GM13976 (cell line): Measurements from ENCODE around the gene FAM168A.

Experiments used
- DNase-seq: peaks from one replicate; pipeline ENCODE4 v3.0.0; 2012; ENCODE audit warnings: low spot score
- in situ Hi-C: fragments of 300-500 bp; cut with MboI; formaldehyde crosslinking; loops from one replicate; pipeline ENCODE4 v1.12.0; 2022; ENCODE audit warnings: low sequenced_read_pairs, mixed read lengths, inconsistent platforms; ENCODE audit not compliant: unreplicated experiment
- TF ChIP-seq, protein P1 (sequence below): IDR thresholded peaks from 2 replicates; pipeline ENCODE4 v1.5.1; 2012; ENCODE audit warnings: borderline replicate concordance, mild to moderate bottlenecking; ENCODE audit not compliant: insufficient read depth; ENCODE audit errors: extremely low read depth, missing control alignments, control extremely low read depth

FAM168A gene

DNA sequence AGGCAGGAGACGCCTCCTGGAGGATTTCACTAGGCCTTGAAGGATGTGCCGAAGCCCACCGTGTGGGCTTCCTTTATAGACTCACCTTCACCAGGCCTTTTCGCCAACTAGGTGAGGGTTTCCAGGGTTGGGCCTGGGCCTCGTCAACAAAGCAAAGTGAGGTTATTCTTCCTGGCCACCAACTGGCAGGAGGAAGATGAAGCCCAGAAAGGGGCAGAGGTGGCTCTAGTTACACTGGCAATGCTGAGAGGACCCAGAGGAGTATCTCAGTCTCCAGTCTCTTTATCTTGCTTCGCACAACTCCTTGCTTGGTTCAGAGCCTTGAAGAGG lies 222.1 kb downstream of the FAM168A start:
- in situ Hi-C loops = no loop called here
- no peak for DNase-seq
- TF ChIP-seq, protein P1, sequence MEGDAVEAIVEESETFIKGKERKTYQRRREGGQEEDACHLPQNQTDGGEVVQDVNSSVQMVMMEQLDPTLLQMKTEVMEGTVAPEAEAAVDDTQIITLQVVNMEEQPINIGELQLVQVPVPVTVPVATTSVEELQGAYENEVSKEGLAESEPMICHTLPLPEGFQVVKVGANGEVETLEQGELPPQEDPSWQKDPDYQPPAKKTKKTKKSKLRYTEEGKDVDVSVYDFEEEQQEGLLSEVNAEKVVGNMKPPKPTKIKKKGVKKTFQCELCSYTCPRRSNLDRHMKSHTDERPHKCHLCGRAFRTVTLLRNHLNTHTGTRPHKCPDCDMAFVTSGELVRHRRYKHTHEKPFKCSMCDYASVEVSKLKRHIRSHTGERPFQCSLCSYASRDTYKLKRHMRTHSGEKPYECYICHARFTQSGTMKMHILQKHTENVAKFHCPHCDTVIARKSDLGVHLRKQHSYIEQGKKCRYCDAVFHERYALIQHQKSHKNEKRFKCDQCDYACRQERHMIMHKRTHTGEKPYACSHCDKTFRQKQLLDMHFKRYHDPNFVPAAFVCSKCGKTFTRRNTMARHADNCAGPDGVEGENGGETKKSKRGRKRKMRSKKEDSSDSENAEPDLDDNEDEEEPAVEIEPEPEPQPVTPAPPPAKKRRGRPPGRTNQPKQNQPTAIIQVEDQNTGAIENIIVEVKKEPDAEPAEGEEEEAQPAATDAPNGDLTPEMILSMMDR = no peak

DNA sequence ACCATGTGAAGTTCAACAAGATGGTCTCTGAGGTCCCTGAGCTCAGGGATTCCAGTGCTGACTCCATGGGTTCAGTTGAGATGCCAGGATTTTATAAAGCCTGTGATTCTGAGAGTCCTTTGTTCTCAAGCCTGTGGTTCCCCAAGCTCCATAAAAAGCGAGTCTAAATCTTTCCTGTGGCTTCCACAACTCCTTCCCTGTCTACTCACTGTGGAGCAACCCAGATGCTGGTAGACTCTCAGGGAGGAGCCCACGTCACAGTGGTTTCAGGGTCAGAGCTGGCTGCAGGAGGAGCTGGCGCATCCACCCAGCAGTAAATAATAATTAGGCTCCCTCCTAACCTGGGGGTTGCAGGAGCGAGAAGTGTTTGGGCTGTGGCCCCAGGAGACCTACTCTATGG lies 223.8 kb downstream of the FAM168A start:
- in situ Hi-C loops = no loop called here
- TF ChIP-seq, protein P1 = no peak
- DNase-seq = no peak

DNA sequence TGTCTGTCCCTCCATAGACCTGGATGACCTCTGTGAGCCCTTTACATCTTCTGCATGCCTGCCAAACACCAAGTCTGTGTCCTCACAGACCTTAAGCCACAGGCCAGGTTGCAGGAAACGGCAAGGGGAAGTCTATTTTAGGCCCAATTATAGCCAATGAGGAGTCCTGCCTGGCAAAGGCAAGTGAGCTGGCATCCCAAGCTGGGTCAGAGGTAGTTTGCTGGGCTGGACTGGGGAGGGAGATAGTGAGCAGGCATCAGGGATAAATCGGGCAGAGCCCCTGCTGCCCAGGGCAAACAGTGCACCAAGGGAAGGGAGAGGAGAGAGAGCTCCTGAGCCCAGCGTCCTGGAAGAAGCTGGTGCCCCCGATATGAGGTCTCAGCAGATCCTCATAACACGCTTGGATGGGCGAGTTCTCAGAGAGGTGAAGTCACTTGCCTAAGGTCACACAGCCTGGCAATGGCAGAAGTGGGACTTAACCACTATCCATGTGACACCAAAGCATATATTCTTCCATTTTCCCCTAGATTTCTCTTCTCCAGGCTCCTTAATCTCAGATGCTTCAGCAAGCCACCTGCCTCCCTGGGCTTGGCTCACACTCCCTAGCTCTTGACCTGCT lies 225.4 kb downstream of the FAM168A start:
- DNase-seq = no peak

DNA sequence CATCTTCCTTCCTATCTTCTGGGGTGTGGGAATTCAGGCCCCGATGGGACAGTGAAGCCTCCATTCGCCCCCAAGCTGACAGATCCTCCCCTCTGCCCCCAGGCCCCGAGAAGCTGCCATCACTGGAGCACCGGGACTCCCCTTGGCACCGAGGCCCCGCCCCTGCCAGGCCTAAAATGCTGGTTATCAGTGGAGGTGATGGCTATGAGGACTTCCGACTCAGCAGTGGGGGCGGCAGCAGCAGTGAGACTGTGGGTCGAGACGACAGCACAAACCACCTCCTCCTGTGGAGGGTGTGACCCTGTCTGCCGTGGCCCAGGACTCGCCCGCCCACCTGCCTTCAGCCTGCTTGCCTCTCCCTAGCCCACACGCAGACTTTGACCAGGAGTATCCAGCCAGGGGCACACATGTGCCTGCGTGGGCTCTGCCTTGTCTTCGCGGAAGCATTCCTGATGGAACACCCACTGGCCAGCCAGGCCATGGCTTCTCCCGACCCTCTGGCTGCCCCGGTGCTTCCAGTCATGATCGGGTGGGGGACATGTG lies 230.4 kb downstream of the FAM168A start:
- TF ChIP-seq, protein P1 = no peak
- no peak for DNase-seq
- in situ Hi-C loops = no loop called here

More for the DNA sequence above, 225.4 kb downstream of the FAM168A start:
- in situ Hi-C loops = no loop called here
- TF ChIP-seq, protein P1 = no peak

DNA sequence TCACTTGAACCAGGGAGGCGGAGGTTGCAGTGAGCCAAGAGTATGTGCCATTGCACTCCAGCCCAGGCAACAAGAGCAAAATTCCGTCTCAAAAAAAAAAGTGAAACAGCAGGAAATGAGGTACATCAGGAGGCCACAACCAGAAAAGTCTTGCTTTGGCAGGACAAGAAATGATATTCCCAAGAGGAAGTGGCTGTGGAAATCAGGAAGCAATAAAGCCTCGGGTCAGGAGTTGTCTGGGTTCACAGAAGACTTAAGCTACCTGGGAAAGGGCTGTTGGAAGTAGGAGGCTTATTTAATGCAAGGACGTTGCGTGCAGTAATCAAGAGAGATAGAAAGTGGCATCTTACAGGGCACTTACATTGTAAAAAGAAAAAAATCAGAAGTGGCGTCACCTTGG lies 231.0 kb downstream of the FAM168A start:
- TF ChIP-seq, protein P1 = no peak
- in situ Hi-C loops = no loop called here
- no peak for DNase-seq

DNA sequence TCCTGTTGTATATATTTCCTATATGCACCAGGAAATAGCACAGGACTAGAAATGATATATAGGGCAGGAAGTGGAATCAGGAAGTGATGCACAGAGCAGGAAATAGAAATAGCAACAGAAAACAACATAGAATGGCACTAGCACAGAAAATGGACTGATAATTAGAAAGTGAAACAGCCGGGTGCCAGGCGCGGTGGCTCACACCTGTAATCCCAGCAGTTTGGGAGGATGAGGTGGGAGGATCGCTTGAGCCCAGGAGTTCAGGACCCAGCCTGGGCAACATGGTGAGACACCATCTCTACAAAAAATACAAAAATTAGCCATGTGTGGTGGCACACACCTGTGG lies 231.7 kb downstream of the FAM168A start:
- in situ Hi-C loops = no loop called here
- TF ChIP-seq, protein P1 = no peak
- DNase-seq = no peak
